Colonic mucosa (tissue), 4 donors: Measurements from ENCODE around the gene TK2. TPM values are rescaled to one million over a fixed set of nuclear protein-coding genes. Genes with fewer than 3 reads are reported as not detected.

Source experiments
- DNase-seq: peaks from one replicate; pipeline ENCODE4 v3.0.0-alpha.2; 2020
- H3K27ac ChIP-seq: fragments of 200-600 bp; one replicate; pipeline ENCODE4 v1.8.0; 2021
- H3K27me3 ChIP-seq: fragments of 200-600 bp; one replicate; pipeline ENCODE4 v1.8.0; 2021
- H3K36me3 ChIP-seq: fragments of 200-600 bp; one replicate; pipeline ENCODE4 v1.8.0; 2021
- H3K4me1 ChIP-seq: fragments of 200-600 bp; one replicate; pipeline ENCODE4 v1.8.0; 2021; ENCODE audit warnings: mild to moderate bottlenecking
- H3K4me3 ChIP-seq: fragments of 200-600 bp; one replicate; pipeline ENCODE4 v1.8.0; 2021
- H3K9ac ChIP-seq, 2 donors: one replicate each; pipeline ENCODE4 v1.7.0; 2013; ENCODE audit warnings: control low read depth in 2 of 2, low read depth in 2 of 2, low read length in 2 of 2
- H3K9me3 ChIP-seq: fragments of 200-600 bp; one replicate; pipeline ENCODE4 v1.8.0; 2021
- CTCF ChIP-seq: fragments of 200-600 bp; IDR thresholded peaks from one replicate; pipeline ENCODE4 v1.8.0; 2022; ENCODE audit warnings: antibody characterized with exemption, mild to moderate bottlenecking
- intact Hi-C: fragments of 100-400 bp; cut with DNase I; formaldehyde crosslinking; loops from one replicate; pipeline ENCODE4 v1.14.1; 2022
- total RNA-seq, 2 donors: library from RNA; stranded (reverse); fragmentation: NEBNext Ultra II Directional in 1 of 2; extraction: Animal tissue kit (Norgen Biotek cat#: 25700) in 1 of 2; gene quantifications; one replicate each; pipeline ENCODE4 v1.2.1, GENCODE V29; 2021
- donor health status: healthy.
- donor health status: DM: no; HTN: no; CAD: no.
- donor health status: DM: no; HTN: no; CAD: no.

TK2 gene
- total RNA-seq, 2 donors from 2014 or later, result 11.9 to 17.0 TPM

- Histone ChIP-seq H3K27me3 (no peaks in the 10 kb centered on the region), H3K4me1 (no peaks in the 10 kb centered on the region), H3K4me3 (no peak overlapping the region), H3K9me3 (no peaks in the 10 kb centered on the region), H3K36me3 (no peaks in the 10 kb centered on the region), H3K27ac (no peak overlapping the region), H3K9ac (no peak overlapping the region)
- TF ChIP-seq CTCF, result no peak
- intact Hi-C loops, result loop anchor here (2.0 kb wide), 1 partner anchor 80 kb away; no protein-coding TSS in a partner anchor
- DNase-seq, result no peak
These were observed 65.3 kb downstream of the TK2 start for GRCh38 chr16:66484453-66485213.

- no peaks in the 10 kb centered on the region for H3K36me3 ChIP-seq
- H3K9me3 ChIP-seq, result no peaks in the 10 kb centered on the region
- no peak overlapping the region for H3K9ac ChIP-seq
- DNase-seq, result peak; percentile 81
- TF ChIP-seq CTCF, result peak; percentile 84
- no peaks in the 10 kb centered on the region for H3K27me3 ChIP-seq
- intact Hi-C loops, result loop anchor here (2.0 kb wide), 1 partner anchor 79 kb away; no protein-coding TSS in a partner anchor
- H3K4me1 ChIP-seq, result no peaks in the 10 kb centered on the region
- no peak overlapping the region for H3K27ac ChIP-seq
- H3K4me3 ChIP-seq, result no peak overlapping the region
These were observed 66.1 kb downstream of the TK2 start for GRCh38 chr16:66483689-66484452.

- H3K36me3 ChIP-seq, result no peaks in the 10 kb centered on the region
- H3K27ac ChIP-seq, result no peak overlapping the region
- no peaks in the 10 kb centered on the region for H3K9me3 ChIP-seq
- no peaks in the 10 kb centered on the region for H3K4me1 ChIP-seq
- no peaks in the 10 kb centered on the region for H3K27me3 ChIP-seq
- DNase-seq, result no peak
- no peak overlapping the region for H3K4me3 ChIP-seq
- no peak overlapping the region for H3K9ac ChIP-seq
- no peak for TF ChIP-seq CTCF
- intact Hi-C loops, result no loop called here
These were observed 68.0 kb downstream of the TK2 start for GRCh38 chr16:66481943-66482390.

- H3K4me1 ChIP-seq, result no peaks in the 10 kb centered on the region
- no peak for DNase-seq
- no peaks in the 10 kb centered on the region for H3K36me3 ChIP-seq
- no peak for TF ChIP-seq CTCF
- no peaks in the 10 kb centered on the region for H3K9me3 ChIP-seq
- H3K4me3 ChIP-seq, result no peak overlapping the region
- no peaks in the 10 kb centered on the region for H3K27me3 ChIP-seq
- no peak overlapping the region for H3K9ac ChIP-seq
- H3K27ac ChIP-seq, result no peak overlapping the region
- intact Hi-C loops, result no loop called here
These were observed 68.6 kb downstream of the TK2 start for GRCh38 chr16:66481081-66481942.
